Measurements from ENCODE around the gene EIF4B. TPM values are rescaled to one million over a fixed set of nuclear protein-coding genes. Genes with fewer than 3 reads are reported as not detected.

Gene EIF4B
- total and polyA plus RNA-seq, 9 of the 15 experiments (the other 6 are each of a cell fraction or from before 2014, with no cell fraction given), result 138 to 669 (median 552) TPM

DNA sequence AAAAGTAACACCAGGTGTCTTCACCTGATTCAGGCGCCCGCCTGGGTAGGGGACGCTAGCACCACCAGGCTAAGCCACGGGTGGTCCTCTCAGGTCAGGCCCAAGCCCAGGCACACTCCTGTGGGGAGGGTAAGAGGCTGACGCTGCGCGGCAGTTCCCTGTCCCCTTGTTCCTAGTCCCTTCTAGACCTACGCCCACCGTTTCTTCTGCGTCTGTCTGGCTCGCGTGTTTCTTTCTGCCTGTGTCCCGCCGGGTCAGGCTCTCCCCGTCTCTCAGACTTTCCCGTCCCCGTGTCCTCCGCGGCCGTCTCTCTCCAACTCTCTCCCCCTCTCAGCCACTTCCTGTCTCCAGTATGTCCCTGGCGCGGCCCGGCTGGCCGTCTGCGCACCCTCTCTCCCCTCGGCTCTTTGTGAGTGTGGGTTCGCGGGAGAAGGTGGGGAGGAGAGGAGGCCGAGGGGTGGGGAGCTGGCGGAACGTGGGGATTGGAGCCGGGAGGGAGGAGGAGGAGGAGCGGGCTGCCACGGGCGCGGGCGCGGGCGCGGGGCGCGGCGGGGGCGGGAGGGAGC lies 40.5 kb downstream of the EIF4B start (continued):
- peak; percentile 47 for TF ChIP-seq PRDM10 (IDR thresholded peaks at IDR 0.05; ENCODE audit: partially characterized antibody)
- 0 out of 2 replicates have a peak, but pooled peaks have one; percentile 31 for TF ChIP-seq MAX (CRISPR knock-in tag; IDR thresholded peaks at IDR 0.05)
- 0 out of 2 replicates have a peak, but pooled peaks have one; percentile 40 for TF ChIP-seq SP1 (CRISPR knock-in tag; IDR thresholded peaks at IDR 0.05)
- TF ChIP-seq FOXK1 (CRISPR knock-in tag; IDR thresholded peaks at IDR 0.05; ENCODE audit: borderline replicate concordance), result 0 out of 2 replicates have a peak, but pooled peaks have one; percentile 43
- TF ChIP-seq, protein P1, sequence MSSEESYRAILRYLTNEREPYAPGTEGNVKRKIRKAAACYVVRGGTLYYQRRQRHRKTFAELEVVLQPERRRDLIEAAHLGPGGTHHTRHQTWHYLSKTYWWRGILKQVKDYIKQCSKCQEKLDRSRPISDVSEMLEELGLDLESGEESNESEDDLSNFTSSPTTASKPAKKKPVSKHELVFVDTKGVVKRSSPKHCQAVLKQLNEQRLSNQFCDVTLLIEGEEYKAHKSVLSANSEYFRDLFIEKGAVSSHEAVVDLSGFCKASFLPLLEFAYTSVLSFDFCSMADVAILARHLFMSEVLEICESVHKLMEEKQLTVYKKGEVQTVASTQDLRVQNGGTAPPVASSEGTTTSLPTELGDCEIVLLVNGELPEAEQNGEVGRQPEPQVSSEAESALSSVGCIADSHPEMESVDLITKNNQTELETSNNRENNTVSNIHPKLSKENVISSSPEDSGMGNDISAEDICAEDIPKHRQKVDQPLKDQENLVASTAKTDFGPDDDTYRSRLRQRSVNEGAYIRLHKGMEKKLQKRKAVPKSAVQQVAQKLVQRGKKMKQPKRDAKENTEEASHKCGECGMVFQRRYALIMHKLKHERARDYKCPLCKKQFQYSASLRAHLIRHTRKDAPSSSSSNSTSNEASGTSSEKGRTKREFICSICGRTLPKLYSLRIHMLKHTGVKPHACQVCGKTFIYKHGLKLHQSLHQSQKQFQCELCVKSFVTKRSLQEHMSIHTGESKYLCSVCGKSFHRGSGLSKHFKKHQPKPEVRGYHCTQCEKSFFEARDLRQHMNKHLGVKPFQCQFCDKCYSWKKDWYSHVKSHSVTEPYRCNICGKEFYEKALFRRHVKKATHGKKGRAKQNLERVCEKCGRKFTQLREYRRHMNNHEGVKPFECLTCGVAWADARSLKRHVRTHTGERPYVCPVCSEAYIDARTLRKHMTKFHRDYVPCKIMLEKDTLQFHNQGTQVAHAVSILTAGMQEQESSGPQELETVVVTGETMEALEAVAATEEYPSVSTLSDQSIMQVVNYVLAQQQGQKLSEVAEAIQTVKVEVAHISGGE (CRISPR knock-in tag; IDR thresholded peaks at IDR 0.05), result peak; percentile 47 to 69 (median 67); a peak in 3 of 6 replicates
- TF ChIP-seq, protein P2, sequence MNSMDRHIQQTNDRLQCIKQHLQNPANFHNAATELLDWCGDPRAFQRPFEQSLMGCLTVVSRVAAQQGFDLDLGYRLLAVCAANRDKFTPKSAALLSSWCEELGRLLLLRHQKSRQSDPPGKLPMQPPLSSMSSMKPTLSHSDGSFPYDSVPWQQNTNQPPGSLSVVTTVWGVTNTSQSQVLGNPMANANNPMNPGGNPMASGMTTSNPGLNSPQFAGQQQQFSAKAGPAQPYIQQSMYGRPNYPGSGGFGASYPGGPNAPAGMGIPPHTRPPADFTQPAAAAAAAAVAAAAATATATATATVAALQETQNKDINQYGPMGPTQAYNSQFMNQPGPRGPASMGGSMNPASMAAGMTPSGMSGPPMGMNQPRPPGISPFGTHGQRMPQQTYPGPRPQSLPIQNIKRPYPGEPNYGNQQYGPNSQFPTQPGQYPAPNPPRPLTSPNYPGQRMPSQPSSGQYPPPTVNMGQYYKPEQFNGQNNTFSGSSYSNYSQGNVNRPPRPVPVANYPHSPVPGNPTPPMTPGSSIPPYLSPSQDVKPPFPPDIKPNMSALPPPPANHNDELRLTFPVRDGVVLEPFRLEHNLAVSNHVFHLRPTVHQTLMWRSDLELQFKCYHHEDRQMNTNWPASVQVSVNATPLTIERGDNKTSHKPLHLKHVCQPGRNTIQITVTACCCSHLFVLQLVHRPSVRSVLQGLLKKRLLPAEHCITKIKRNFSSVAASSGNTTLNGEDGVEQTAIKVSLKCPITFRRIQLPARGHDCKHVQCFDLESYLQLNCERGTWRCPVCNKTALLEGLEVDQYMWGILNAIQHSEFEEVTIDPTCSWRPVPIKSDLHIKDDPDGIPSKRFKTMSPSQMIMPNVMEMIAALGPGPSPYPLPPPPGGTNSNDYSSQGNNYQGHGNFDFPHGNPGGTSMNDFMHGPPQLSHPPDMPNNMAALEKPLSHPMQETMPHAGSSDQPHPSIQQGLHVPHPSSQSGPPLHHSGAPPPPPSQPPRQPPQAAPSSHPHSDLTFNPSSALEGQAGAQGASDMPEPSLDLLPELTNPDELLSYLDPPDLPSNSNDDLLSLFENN (IDR thresholded peaks at IDR 0.05; ENCODE audit: low read depth in 2 of 2, low read length in 2 of 2), result peak in 1 of 2 experiments; percentile 23; a peak in 1 of 4 replicates
- 0 out of 2 replicates have a peak, but pooled peaks have one; percentile 74 for TF ChIP-seq KDM2B (CRISPR knock-in tag; IDR thresholded peaks at IDR 0.05)
- TF ChIP-seq DNMT1 (IDR thresholded peaks at IDR 0.05), result peak; percentile 59; the same call in 1 of the 2 replicates
- no peak for TF ChIP-seq FOS (IDR thresholded peaks at IDR 0.05; ENCODE audit: extremely low read depth, insufficient read length)
- TF ChIP-seq ZNF778 (CRISPR knock-in tag; IDR thresholded peaks at IDR 0.05), result no peak
- TF ChIP-seq ETV1 (tag; conservative IDR thresholded peaks at IDR 0.05; ENCODE audit: low read depth), result peak; percentile 72
- TF ChIP-seq POLR2B (IDR thresholded peaks at IDR 0.05; ENCODE audit: low read depth, partially characterized antibody), result peak; percentile 74
- TF ChIP-seq ETS2 (tag; IDR thresholded peaks at IDR 0.05; ENCODE audit: borderline replicate concordance, poor library complexity, severe bottlenecking), result no peak
